WERI-Rb-1 (cell line): Measurements from ENCODE around the gene TRPT1.

Experiments used
- DNase-seq: peaks from one replicate; pipeline ENCODE4 v3.0.0-alpha.2; 2020
- H3K27ac ChIP-seq: fragments of 250-450 bp; sonication (Bioruptor Pico); 2 replicates; pipeline ENCODE4 v1.5.1; 2020; ENCODE audit warnings: mild to moderate bottlenecking, moderate library complexity
- H3K27me3 ChIP-seq: fragments of 250-450 bp; sonication (Bioruptor Pico); 2 replicates; pipeline ENCODE4 v1.5.1; 2021; ENCODE audit warnings: mild to moderate bottlenecking, low read depth, moderate library complexity; ENCODE audit not compliant: insufficient read depth, severe bottlenecking
- H3K36me3 ChIP-seq: fragments of 250-450 bp; sonication (Bioruptor Pico); 2 replicates; pipeline ENCODE4 v1.5.1; 2020; ENCODE audit warnings: mild to moderate bottlenecking, moderate library complexity
- H3K4me3 ChIP-seq: 2 replicates; pipeline ENCODE4 v1.5.1; 2011; ENCODE audit warnings: low read depth, mild to moderate bottlenecking, control low read depth, low read length
- H3K9me3 ChIP-seq: fragments of 250-450 bp; sonication (Bioruptor Pico); 2 replicates; pipeline ENCODE4 v1.5.1; 2021; ENCODE audit warnings: mild to moderate bottlenecking, moderate library complexity; ENCODE audit not compliant: severe bottlenecking
- CTCF ChIP-seq: IDR thresholded peaks from 2 replicates; pipeline ENCODE4 v1.5.1; 2011; ENCODE audit warnings: low read depth, mild to moderate bottlenecking, control low read depth, inconsistent platforms, low read length

The TRPT1 gene

GRCh38 chr11:64263947-64264317 lies 37.9 kb upstream of the TRPT1 start:
- Histone ChIP-seq H3K4me3 (no peak overlapping the region), H3K36me3 (peaks cover 71% of the 10 kb centered on the region)

GRCh38 chr11:64263021-64263946 lies 37.3 kb upstream of the TRPT1 start:
- Histone ChIP-seq H3K9me3 (no peaks in the 10 kb centered on the region), H3K36me3 (peaks cover 77% of the 10 kb centered on the region), H3K27me3 (no peaks in the 10 kb centered on the region), H3K4me3 (no peak overlapping the region), H3K27ac (no peak overlapping the region)
- no peak for TF ChIP-seq CTCF
- DNase-seq = no peak

More at GRCh38 chr11:64263947-64264317, 37.9 kb upstream of the TRPT1 start:
- Histone ChIP-seq H3K9me3 (no peaks in the 10 kb centered on the region), H3K27ac (no peak overlapping the region; the same call in 1 of the 2 replicates), H3K27me3 (no peaks in the 10 kb centered on the region)
- TF ChIP-seq CTCF = no peak
- no peak for DNase-seq

GRCh38 chr11:64262271-64263002 lies 36.5 kb upstream of the TRPT1 start:
- Histone ChIP-seq H3K4me3 (no peak overlapping the region), H3K27me3 (no peaks in the 10 kb centered on the region), H3K36me3 (peaks cover 80% of the 10 kb centered on the region), H3K27ac (no peak overlapping the region), H3K9me3 (no peaks in the 10 kb centered on the region)
- no peak for DNase-seq
- no peak for TF ChIP-seq CTCF

- no peak for DNase-seq
- Histone ChIP-seq H3K27me3 (no peaks in the 10 kb centered on the region), H3K36me3 (peaks cover 80% of the 10 kb centered on the region), H3K27ac (no peak overlapping the region), H3K4me3 (no peak overlapping the region), H3K9me3 (no peaks in the 10 kb centered on the region)
- TF ChIP-seq CTCF = no peak
Measured at GRCh38 chr11:64261556-64262080, 35.6 kb upstream of the TRPT1 start.

- no peaks in the 10 kb centered on the region for H3K9me3 ChIP-seq
- H3K27me3 ChIP-seq = no peaks in the 10 kb centered on the region
- H3K4me3 ChIP-seq = no peak overlapping the region
- DNase-seq = no peak
- peaks cover 80% of the 10 kb centered on the region for H3K36me3 ChIP-seq
- H3K27ac ChIP-seq = no peak overlapping the region
- no peak for TF ChIP-seq CTCF
Measured at GRCh38 chr11:64260147-64260708, 34.2 kb upstream of the TRPT1 start.
